Breast epithelium (tissue), 3 donors: Measurements from ENCODE around the gene VGF.

Experiments used
- CTCF ChIP-seq, 3 donors: fragments of 450-650 bp; IDR thresholded peaks; one replicate each; pipeline ENCODE4 v1.5.1; 2016 to 2017; ENCODE audit warnings: antibody characterized with exemption in 3 of 3, mild to moderate bottlenecking in 3 of 3, moderate library complexity in 3 of 3
- POLR2AphosphoS5 ChIP-seq, 3 donors: sonication (generic); formaldehyde crosslinking; IDR thresholded peaks; one replicate each; pipeline ENCODE4 v1.6.1; 2017; ENCODE audit warnings: antibody characterized with exemption in 3 of 3

- TF ChIP-seq POLR2AphosphoS5 (IDR thresholded peaks at IDR 0.05) (no peak), CTCF (IDR thresholded peaks at IDR 0.05) (no peak)
Observed at GRCh38 chr7:101211501-101211900, 46.1 kb upstream of the VGF start.
